Tibial artery (tissue), 4 donors: ENCODE measurements around the gene PRSS33.

Source experiments
- DNase-seq, 2 donors: peaks; one replicate each; pipeline ENCODE4 v3.0.0-alpha.2; 2019
- H3K27ac ChIP-seq, 2 donors: fragments of 200-600 bp; sonication (generic) in 1 of 2; 1 replicate in 1 of 2; 2 replicates in 1 of 2; pipeline ENCODE4 v1.5.1; 2018 to 2019; ENCODE audit warnings: mild to moderate bottlenecking in 1 of 2
- H3K27me3 ChIP-seq, 2 donors: fragments of 200-600 bp; sonication (generic) in 1 of 2; one replicate each; pipeline versions ENCODE4 v1.5.1 to v1.6.0; 2016 to 2019
- H3K36me3 ChIP-seq, 3 donors: fragments of 200-600 bp; sonication (generic) in 2 of 3; one replicate each; pipeline ENCODE4 v1.5.1; 2016 to 2019; ENCODE audit warnings: mild to moderate bottlenecking in 2 of 3
- H3K4me1 ChIP-seq, 4 donors: fragments of 200-600 bp; sonication (generic) in 2 of 4; 1 replicate in 3 of 4; 2 replicates in 1 of 4; pipeline ENCODE4 v1.5.1; 2016 to 2019
- H3K4me3 ChIP-seq, 2 donors: fragments of 200-600 bp; sonication (generic) in 1 of 2; 1 replicate in 1 of 2; 2 replicates in 1 of 2; pipeline ENCODE4 v1.5.1; 2018 to 2019; ENCODE audit warnings: mild to moderate bottlenecking in 2 of 2
- H3K9me3 ChIP-seq, 3 donors: fragments of 200-600 bp; sonication (generic) in 1 of 3; one replicate each; pipeline ENCODE4 v1.5.1; 2016 to 2019
- intact Hi-C: fragments of 100-400 bp; cut with DNase I; formaldehyde crosslinking; loops from one replicate; pipeline ENCODE4 v1.15.0; 2023; ENCODE audit warnings: low total_unique reads
- TF ChIP-seq, protein P1 (sequence below), 2 experiments: fragments of 200-600 bp in 1 of 2; fragments of 450-650 bp in 1 of 2; IDR thresholded peaks; one replicate each; pipeline ENCODE4 v1.5.1; 2017 to 2019; ENCODE audit warnings: antibody characterized with exemption in 2 of 2, mild to moderate bottlenecking in 1 of 2, moderate library complexity in 1 of 2

PRSS33 gene

DNA sequence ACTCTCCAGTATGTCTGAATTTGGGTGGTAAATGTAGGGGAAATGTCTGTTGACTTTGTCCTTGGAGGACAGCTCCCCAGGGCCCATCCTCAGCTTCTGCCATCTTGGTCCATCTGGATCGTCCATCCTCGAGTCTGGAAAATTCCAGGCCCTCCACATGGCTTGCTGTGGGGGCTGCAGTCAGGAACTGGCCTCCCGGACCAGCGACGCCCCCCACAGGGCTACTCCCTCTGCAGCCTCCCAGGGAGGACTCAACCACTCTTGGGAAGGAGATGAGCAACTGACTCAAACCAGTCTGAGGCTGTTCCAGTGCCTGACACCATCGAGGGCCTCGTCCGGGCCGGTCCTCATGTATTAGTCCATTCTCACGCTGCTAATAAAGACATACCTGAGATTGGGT is 37.3 kb upstream of the PRSS33 start:
- no peaks in the 10 kb centered on the region for H3K36me3 ChIP-seq
- intact Hi-C loops = no loop called here
- H3K27me3 ChIP-seq = peaks cover 0 to 56% of the 10 kb centered on the region in 2 donors
- H3K4me1 ChIP-seq = peaks cover 0 to 2% (median 0%) of the 10 kb centered on the region in 4 donors
- peak; percentile 7 to 32 for DNase-seq
- TF ChIP-seq, protein P1, sequence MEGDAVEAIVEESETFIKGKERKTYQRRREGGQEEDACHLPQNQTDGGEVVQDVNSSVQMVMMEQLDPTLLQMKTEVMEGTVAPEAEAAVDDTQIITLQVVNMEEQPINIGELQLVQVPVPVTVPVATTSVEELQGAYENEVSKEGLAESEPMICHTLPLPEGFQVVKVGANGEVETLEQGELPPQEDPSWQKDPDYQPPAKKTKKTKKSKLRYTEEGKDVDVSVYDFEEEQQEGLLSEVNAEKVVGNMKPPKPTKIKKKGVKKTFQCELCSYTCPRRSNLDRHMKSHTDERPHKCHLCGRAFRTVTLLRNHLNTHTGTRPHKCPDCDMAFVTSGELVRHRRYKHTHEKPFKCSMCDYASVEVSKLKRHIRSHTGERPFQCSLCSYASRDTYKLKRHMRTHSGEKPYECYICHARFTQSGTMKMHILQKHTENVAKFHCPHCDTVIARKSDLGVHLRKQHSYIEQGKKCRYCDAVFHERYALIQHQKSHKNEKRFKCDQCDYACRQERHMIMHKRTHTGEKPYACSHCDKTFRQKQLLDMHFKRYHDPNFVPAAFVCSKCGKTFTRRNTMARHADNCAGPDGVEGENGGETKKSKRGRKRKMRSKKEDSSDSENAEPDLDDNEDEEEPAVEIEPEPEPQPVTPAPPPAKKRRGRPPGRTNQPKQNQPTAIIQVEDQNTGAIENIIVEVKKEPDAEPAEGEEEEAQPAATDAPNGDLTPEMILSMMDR (IDR thresholded peaks at IDR 0.05) = no peak
- H3K4me3 ChIP-seq = no peak overlapping the region
- no peak overlapping the region for H3K27ac ChIP-seq
- H3K9me3 ChIP-seq = no peaks in the 10 kb centered on the region

DNA sequence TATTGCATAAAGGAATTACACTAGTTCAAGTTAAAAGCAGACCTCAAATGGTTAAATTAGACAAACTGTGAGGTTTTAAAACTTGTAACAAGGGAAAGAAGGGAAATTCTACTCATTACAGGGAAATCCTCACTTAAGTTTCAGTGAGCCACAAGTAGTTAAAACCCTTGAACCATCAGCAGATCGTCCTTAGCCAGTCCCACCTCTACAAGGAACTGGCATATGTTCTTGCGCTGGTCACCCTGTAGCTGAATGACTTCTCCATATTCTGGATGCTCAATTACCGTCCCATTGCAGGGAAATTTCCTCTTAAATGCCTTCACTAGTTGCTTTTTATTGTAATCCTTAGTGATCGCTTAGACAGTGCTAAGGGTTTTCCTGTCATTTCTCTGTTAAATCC is 35.1 kb upstream of the PRSS33 start:
- Histone ChIP-seq H3K27ac (no peak overlapping the region), H3K36me3 (no peaks in the 10 kb centered on the region), H3K9me3 (no peaks in the 10 kb centered on the region), H3K27me3 (peaks cover 0 to 57% of the 10 kb centered on the region in 2 donors), H3K4me1 (no peaks in the 10 kb centered on the region), H3K4me3 (no peak overlapping the region)
- no peak for DNase-seq
- intact Hi-C loops = no loop called here
- TF ChIP-seq, protein P1 (IDR thresholded peaks at IDR 0.05) = no peak

DNA sequence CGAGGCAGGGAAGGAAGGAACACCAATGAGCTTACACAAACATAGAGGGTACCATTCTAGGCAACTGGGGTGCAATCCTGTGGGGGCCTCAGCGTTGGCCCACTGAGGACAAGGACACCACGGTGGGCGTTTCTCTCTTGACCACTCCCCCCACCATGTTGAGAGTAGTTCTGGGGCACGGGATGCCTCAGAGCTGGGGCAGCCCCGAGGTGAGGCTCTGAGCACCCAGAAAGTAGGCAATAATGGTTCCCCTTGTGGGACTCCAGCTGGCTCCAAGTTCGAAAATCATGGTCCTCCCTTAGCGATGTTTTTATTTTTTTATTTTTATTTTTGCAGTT is 34.8 kb upstream of the PRSS33 start:
- no peaks in the 10 kb centered on the region for H3K36me3 ChIP-seq
- no peaks in the 10 kb centered on the region for H3K9me3 ChIP-seq
- intact Hi-C loops = no loop called here
- no peak overlapping the region for H3K27ac ChIP-seq
- H3K4me3 ChIP-seq = no peak overlapping the region
- TF ChIP-seq, protein P1 (IDR thresholded peaks at IDR 0.05) = no peak
- DNase-seq = peak in 1 of 2 donors; percentile 21
- no peaks in the 10 kb centered on the region for H3K4me1 ChIP-seq
- peaks cover 0 to 60% of the 10 kb centered on the region in 2 donors for H3K27me3 ChIP-seq

DNA sequence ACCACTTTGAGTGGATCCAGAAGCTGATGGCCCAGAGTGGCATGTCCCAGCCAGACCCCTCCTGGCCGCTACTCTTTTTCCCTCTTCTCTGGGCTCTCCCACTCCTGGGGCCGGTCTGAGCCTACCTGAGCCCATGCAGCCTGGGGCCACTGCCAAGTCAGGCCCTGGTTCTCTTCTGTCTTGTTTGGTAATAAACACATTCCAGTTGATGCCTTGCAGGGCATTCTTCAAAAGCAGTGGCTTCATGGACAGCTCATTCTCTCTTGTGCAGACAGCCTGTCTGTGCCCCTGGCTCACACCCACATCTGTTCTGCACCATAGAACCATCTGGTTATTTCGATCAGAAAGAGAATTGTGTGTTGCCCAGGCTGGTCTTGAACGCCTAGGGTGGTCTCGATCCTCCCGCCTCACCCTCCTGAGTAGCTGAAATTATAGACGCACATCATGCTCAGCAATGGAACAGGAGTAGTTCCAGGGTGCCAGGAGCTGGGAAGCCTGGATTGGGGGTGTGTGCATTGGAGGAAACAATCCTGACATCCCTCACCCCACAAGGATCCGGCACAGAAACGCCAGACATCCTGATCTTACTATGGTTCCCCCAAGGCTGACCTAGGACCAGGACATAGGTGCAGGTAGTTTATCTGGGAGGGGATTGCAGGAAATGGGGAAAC is 34.3 kb upstream of the PRSS33 start:
- H3K36me3 ChIP-seq = no peaks in the 10 kb centered on the region
- H3K4me3 ChIP-seq = no peak overlapping the region
- intact Hi-C loops = no loop called here
- H3K9me3 ChIP-seq = no peaks in the 10 kb centered on the region
- DNase-seq = peak; percentile 12 to 32
- peaks cover 0 to 61% of the 10 kb centered on the region in 2 donors for H3K27me3 ChIP-seq
- H3K27ac ChIP-seq = no peak overlapping the region
- H3K4me1 ChIP-seq = no peaks in the 10 kb centered on the region
- TF ChIP-seq, protein P1 (IDR thresholded peaks at IDR 0.05) = no peak

DNA sequence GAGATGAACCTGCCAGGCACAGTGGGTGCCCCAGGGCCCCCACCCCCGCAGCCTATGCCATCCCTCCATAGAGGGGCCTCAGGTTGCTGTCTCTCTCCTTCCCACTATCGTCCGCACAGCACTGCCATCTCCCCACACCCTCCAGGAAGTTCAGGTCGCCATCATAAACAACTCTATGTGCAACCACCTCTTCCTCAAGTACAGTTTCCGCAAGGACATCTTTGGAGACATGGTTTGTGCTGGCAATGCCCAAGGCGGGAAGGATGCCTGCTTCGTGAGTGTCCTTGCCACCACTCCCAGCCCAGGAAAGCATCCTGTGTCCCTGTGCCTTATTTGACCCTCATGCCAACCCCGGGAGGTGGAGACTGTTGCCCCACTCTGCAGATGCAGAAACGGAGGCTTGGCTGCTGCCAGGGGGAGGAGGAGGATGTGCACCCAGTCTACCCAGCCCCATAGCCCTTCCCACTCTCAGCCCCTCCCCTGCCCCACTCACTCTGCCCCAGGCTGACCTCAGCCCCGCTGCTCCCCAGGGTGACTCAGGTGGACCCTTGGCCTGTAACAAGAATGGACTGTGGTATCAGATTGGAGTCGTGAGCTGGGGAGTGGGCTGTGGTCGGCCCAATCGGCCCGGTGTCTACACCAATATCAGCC is 33.6 kb upstream of the PRSS33 start:
- H3K27me3 ChIP-seq = peaks cover 0 to 65% of the 10 kb centered on the region in 2 donors
- DNase-seq = peak; percentile 5 to 54
- TF ChIP-seq, protein P1 (IDR thresholded peaks at IDR 0.05) = no peak
- intact Hi-C loops = no loop called here
- H3K4me3 ChIP-seq = no peak overlapping the region
- no peaks in the 10 kb centered on the region for H3K36me3 ChIP-seq
- H3K9me3 ChIP-seq = no peaks in the 10 kb centered on the region
- H3K4me1 ChIP-seq = no peaks in the 10 kb centered on the region
- H3K27ac ChIP-seq = no peak overlapping the region
